Stimulated activated CD4-positive, alpha-beta T cell treated with anti-CD3 and anti-CD28 coated beads, Interleukin-12 subunit alpha, Interleukin-12 subunit beta, amount 100 ng/mL, for 4 hours (primary cell): Measurements from ENCODE around the gene HOMER2.
"Not testable (repeated sequence)": the region's sequence is repeated elsewhere in the genome, so short reads cannot be mapped to it uniquely, and the experiment has no call there.

Experiments used
- DNase-seq: peaks from one replicate; pipeline ENCODE4 v3.0.0-alpha.2; 2020

The HOMER2 gene

GRCh38 chr15:82952158-82953081 lies at the start of gene HOMER2:
HOMER2 (minus strand) TSS chr15:82952720; CDS start chr15:82952535, 185 bp downstream.
- DNase-seq = peak; percentile 10

- not testable (repeated sequence) for DNase-seq
These were observed 48.1 kb upstream of the HOMER2 start for GRCh38 chr15:83000672-83001031.

GRCh38 chr15:82999905-83000671 lies 47.6 kb upstream of the HOMER2 start:
- DNase-seq = no peak

GRCh38 chr15:82999426-82999825 lies 46.9 kb upstream of the HOMER2 start:
- DNase-seq = no peak

- no peak for DNase-seq
These were observed 43.4 kb upstream of the HOMER2 start for GRCh38 chr15:82995938-82996337.

GRCh38 chr15:82995076-82995475 lies 42.6 kb upstream of the HOMER2 start:
- DNase-seq = no peak

- no peak for DNase-seq
These were observed 40.6 kb upstream of the HOMER2 start for GRCh38 chr15:82993144-82993543.

- DNase-seq = no peak
These were observed 40.0 kb upstream of the HOMER2 start for GRCh38 chr15:82992436-82992998.

GRCh38 chr15:82986442-82986780 lies 33.9 kb upstream of the HOMER2 start:
- no peak for DNase-seq

- DNase-seq = peak; percentile 84
These were observed 33.3 kb upstream of the HOMER2 start, which contains the start of gene RAMAC for GRCh38 chr15:82985688-82986441. RAMAC (plus strand) TSS chr15:82986210; CDS start chr15:82989019, 2,809 bp downstream.

GRCh38 chr15:82980981-82981380 lies 28.5 kb upstream of the HOMER2 start:
- DNase-seq = no peak

GRCh38 chr15:82979726-82980125 lies 27.2 kb upstream of the HOMER2 start:
- no peak for DNase-seq

- DNase-seq = no peak
These were observed 25.9 kb upstream of the HOMER2 start for GRCh38 chr15:82978438-82978837.

GRCh38 chr15:82977076-82977475 lies 24.6 kb upstream of the HOMER2 start:
- DNase-seq = no peak

GRCh38 chr15:82972990-82973389 lies 20.5 kb upstream of the HOMER2 start:
- no peak for DNase-seq

- DNase-seq = no peak
These were observed 18.9 kb upstream of the HOMER2 start for GRCh38 chr15:82971218-82971984.

GRCh38 chr15:82970696-82971095 lies 18.2 kb upstream of the HOMER2 start:
- no peak for DNase-seq

GRCh38 chr15:82970078-82970686 lies 17.7 kb upstream of the HOMER2 start:
- no peak for DNase-seq

- DNase-seq = no peak
These were observed 16.8 kb upstream of the HOMER2 start for GRCh38 chr15:82969353-82969752.

GRCh38 chr15:82968066-82968465 lies 15.5 kb upstream of the HOMER2 start:
- DNase-seq = no peak

- no peak for DNase-seq
These were observed 14.2 kb upstream of the HOMER2 start for GRCh38 chr15:82966671-82967071.

GRCh38 chr15:82964890-82965289 lies 12.4 kb upstream of the HOMER2 start:
- no peak for DNase-seq
